Chondrocyte (in vitro differentiated cells): ENCODE results near the gene PRDM5. TPM values are rescaled to one million over a fixed set of nuclear protein-coding genes. Genes with fewer than 3 reads are reported as not detected.

ENCODE experiments used
- DNase-seq: peaks from one replicate; pipeline ENCODE4 v3.0.0; 2021; ENCODE audit warnings: mixed read lengths, low spot score
- H3K27ac Mint-ChIP-seq: one replicate; pipeline ENCODE4 v1.8.0; 2021; ENCODE audit warnings: mild to moderate bottlenecking, moderate library complexity, mixed read lengths; ENCODE audit not compliant: unreplicated experiment
- H3K27me3 Mint-ChIP-seq: 2 replicates; pipeline ENCODE4 v1.8.0; 2021; ENCODE audit warnings: low read depth, mixed read lengths
- H3K36me3 Mint-ChIP-seq: 2 replicates; pipeline ENCODE4 v1.8.0; 2021; ENCODE audit warnings: low read depth, mixed read lengths
- H3K4me1 Mint-ChIP-seq: 2 replicates; pipeline ENCODE4 v1.8.0; 2021; ENCODE audit warnings: low read depth, mild to moderate bottlenecking, mixed read lengths
- H3K4me3 Mint-ChIP-seq: one replicate; pipeline ENCODE4 v1.8.0; 2021; ENCODE audit warnings: mild to moderate bottlenecking, moderate library complexity, mixed read lengths; ENCODE audit not compliant: unreplicated experiment
- H3K9me3 Mint-ChIP-seq: 2 replicates; pipeline ENCODE4 v1.8.0; 2021; ENCODE audit warnings: low read depth, mixed read lengths
- total RNA-seq: library from RNA; stranded (reverse); gene quantifications from 3 replicates; pipeline ENCODE4 v1.2.1, GENCODE V29; 2021
- TF ChIP-seq, protein P1 (sequence below): fragments of 200-600 bp; sonication (generic); IDR thresholded peaks from 2 replicates; pipeline ENCODE4 v1.5.0; 2021; ENCODE audit warnings: antibody characterized with exemption, mild to moderate bottlenecking, moderate library complexity

PRDM5 gene
- total RNA-seq, 1 donor from 2014 or later = 9.3 TPM

GRCh38 chr4:120929847-120930246, 7.3 kb upstream of the PRDM5 start:
- Mint-ChIP-seq H3K4me3 (no peak overlapping the region), H3K27ac (no peak overlapping the region), H3K36me3 (no peaks in the 10 kb centered on the region), H3K4me1 (no peaks in the 10 kb centered on the region), H3K9me3 (peaks cover 4% of the 10 kb centered on the region), H3K27me3 (no peaks in the 10 kb centered on the region)
- DNase-seq = no peak
- TF ChIP-seq, protein P1, sequence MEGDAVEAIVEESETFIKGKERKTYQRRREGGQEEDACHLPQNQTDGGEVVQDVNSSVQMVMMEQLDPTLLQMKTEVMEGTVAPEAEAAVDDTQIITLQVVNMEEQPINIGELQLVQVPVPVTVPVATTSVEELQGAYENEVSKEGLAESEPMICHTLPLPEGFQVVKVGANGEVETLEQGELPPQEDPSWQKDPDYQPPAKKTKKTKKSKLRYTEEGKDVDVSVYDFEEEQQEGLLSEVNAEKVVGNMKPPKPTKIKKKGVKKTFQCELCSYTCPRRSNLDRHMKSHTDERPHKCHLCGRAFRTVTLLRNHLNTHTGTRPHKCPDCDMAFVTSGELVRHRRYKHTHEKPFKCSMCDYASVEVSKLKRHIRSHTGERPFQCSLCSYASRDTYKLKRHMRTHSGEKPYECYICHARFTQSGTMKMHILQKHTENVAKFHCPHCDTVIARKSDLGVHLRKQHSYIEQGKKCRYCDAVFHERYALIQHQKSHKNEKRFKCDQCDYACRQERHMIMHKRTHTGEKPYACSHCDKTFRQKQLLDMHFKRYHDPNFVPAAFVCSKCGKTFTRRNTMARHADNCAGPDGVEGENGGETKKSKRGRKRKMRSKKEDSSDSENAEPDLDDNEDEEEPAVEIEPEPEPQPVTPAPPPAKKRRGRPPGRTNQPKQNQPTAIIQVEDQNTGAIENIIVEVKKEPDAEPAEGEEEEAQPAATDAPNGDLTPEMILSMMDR = no peak

DNA sequence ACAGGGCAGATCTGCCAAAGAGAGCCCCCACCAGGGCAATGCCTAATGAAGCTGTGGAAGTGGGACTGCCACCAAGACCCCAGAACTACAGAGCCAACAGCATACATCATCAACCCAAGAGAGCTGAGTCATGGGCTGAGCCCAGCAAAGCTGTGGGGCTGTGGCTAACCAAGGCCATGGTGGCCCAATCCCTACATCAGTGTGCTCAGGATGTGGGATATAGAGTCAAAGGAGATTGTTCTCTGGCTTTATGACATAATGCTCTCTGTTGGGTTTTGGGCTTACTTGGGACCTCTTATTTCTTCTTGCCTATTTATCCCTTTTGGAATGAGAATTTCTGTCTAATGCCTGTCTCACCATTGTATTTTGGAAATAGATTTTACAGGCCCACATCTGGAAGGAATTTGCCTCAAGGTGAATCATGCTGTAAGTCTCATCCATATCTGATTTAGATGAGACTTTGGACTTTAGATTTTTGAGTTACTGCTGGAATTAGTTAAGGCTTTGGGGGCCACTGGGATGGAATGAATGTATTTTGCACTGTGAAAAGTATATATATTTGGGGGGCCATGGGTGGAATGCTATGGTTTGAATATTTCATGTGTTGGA, 5.4 kb upstream of the PRDM5 start:
- TF ChIP-seq, protein P1 = no peak
- H3K27me3 Mint-ChIP-seq = no peaks in the 10 kb centered on the region
- no peak overlapping the region for H3K4me3 Mint-ChIP-seq
- H3K9me3 Mint-ChIP-seq = peaks cover 4% of the 10 kb centered on the region
- no peaks in the 10 kb centered on the region for H3K36me3 Mint-ChIP-seq
- H3K4me1 Mint-ChIP-seq = peaks cover 4% of the 10 kb centered on the region
- no peak overlapping the region for H3K27ac Mint-ChIP-seq
- DNase-seq = no peak

- DNase-seq = no peak
- no peak overlapping the region for H3K4me3 Mint-ChIP-seq
- no peaks in the 10 kb centered on the region for H3K36me3 Mint-ChIP-seq
- TF ChIP-seq, protein P1 = no peak
- peaks cover 4% of the 10 kb centered on the region for H3K9me3 Mint-ChIP-seq
- H3K27me3 Mint-ChIP-seq = no peaks in the 10 kb centered on the region
- no peak overlapping the region for H3K27ac Mint-ChIP-seq
- peaks cover 9% of the 10 kb centered on the region for H3K4me1 Mint-ChIP-seq
Measured at GRCh38 chr4:120926358-120927025, 4.0 kb upstream of the PRDM5 start.

- Mint-ChIP-seq H3K27ac (no peak overlapping the region), H3K4me3 (no peak overlapping the region), H3K9me3 (peaks cover 4% of the 10 kb centered on the region), H3K36me3 (no peaks in the 10 kb centered on the region), H3K27me3 (no peaks in the 10 kb centered on the region), H3K4me1 (peaks cover 17% of the 10 kb centered on the region)
- DNase-seq = no peak
- TF ChIP-seq, protein P1 = no peak
Measured at GRCh38 chr4:120924931-120925330, 2.4 kb upstream of the PRDM5 start.

GRCh38 chr4:120923207-120923522, 639 bp upstream of the PRDM5 start:
- Mint-ChIP-seq H3K4me3 (peak overlapping the region; percentile 73), H3K36me3 (no peaks in the 10 kb centered on the region), H3K9me3 (peaks cover 4% of the 10 kb centered on the region), H3K27ac (peak overlapping the region; percentile 57), H3K27me3 (no peaks in the 10 kb centered on the region), H3K4me1 (peaks cover 24% of the 10 kb centered on the region)
- TF ChIP-seq, protein P1 = no peak
- DNase-seq = no peak
